Type B pancreatic cell (in vitro differentiated cells): ENCODE results near the gene FAM229B. TPM values are rescaled to one million over a fixed set of nuclear protein-coding genes. Genes with fewer than 3 reads are reported as not detected.
"Not testable (repeated sequence)": the region's sequence is repeated elsewhere in the genome, so short reads cannot be mapped to it uniquely, and the experiment has no call there.

Source experiments
- DNase-seq: peaks from one replicate; pipeline ENCODE4 v3.0.0; 2021; ENCODE audit warnings: mixed read lengths; ENCODE audit not compliant: unreplicated experiment; ENCODE audit errors: extremely low spot score
- H3K27ac Mint-ChIP-seq: 2 replicates; pipeline ENCODE4 v1.8.0; 2021; ENCODE audit warnings: mild to moderate bottlenecking, mixed read lengths
- H3K27me3 Mint-ChIP-seq: 2 replicates; pipeline ENCODE4 v1.8.0; 2021; ENCODE audit warnings: mixed read lengths
- H3K36me3 Mint-ChIP-seq: 2 replicates; pipeline ENCODE4 v1.8.0; 2021; ENCODE audit warnings: mixed read lengths
- H3K4me1 Mint-ChIP-seq: one replicate; pipeline ENCODE4 v1.8.0; 2021; ENCODE audit warnings: mixed read lengths; ENCODE audit not compliant: unreplicated experiment
- H3K4me3 Mint-ChIP-seq: 2 replicates; pipeline ENCODE4 v1.8.0; 2021; ENCODE audit warnings: mild to moderate bottlenecking, mixed read lengths
- H3K9me3 Mint-ChIP-seq: 2 replicates; pipeline ENCODE4 v1.8.0; 2021; ENCODE audit warnings: mixed read lengths
- total RNA-seq: library from RNA; stranded (reverse); gene quantifications from 2 replicates; pipeline ENCODE4 v1.2.1, GENCODE V29; 2021; ENCODE audit warnings: low replicate concordance
- TF ChIP-seq, protein P1 (sequence below): fragments of 200-600 bp; sonication (generic); conservative IDR thresholded peaks from 2 replicates; pipeline ENCODE4 v1.5.0; 2021; ENCODE audit warnings: antibody characterized with exemption, mild to moderate bottlenecking

The FAM229B gene
- total RNA-seq, 1 donor from 2014 or later = 29.8 TPM

- Mint-ChIP-seq H3K4me1 (no peaks in the 10 kb centered on the region), H3K4me3 (no peak overlapping the region), H3K36me3 (peaks cover 35% of the 10 kb centered on the region), H3K27me3 (no peaks in the 10 kb centered on the region), H3K9me3 (peaks cover 10% of the 10 kb centered on the region), H3K27ac (no peak overlapping the region)
- TF ChIP-seq, protein P1, sequence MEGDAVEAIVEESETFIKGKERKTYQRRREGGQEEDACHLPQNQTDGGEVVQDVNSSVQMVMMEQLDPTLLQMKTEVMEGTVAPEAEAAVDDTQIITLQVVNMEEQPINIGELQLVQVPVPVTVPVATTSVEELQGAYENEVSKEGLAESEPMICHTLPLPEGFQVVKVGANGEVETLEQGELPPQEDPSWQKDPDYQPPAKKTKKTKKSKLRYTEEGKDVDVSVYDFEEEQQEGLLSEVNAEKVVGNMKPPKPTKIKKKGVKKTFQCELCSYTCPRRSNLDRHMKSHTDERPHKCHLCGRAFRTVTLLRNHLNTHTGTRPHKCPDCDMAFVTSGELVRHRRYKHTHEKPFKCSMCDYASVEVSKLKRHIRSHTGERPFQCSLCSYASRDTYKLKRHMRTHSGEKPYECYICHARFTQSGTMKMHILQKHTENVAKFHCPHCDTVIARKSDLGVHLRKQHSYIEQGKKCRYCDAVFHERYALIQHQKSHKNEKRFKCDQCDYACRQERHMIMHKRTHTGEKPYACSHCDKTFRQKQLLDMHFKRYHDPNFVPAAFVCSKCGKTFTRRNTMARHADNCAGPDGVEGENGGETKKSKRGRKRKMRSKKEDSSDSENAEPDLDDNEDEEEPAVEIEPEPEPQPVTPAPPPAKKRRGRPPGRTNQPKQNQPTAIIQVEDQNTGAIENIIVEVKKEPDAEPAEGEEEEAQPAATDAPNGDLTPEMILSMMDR = no peak
- DNase-seq = no peak
Observed at GRCh38 chr6:112100561-112100960, 13.2 kb downstream of the FAM229B start.

DNA sequence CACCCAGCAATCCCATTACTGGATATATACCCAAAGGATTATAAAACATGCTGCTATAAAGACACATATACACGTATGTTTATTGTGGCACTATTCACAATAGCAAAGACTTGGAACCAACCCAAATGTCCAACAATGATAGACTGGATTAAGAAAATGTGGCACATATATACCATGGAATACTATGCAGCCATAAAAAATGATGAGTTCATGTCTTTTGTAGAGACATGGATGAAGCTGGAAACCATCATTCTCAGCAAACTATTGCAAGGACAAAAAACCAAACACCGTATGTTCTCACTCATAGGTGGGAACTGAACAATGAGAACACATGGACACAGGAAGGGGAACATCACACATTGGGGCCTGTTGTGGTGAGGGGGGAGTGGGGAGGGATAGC, 18.6 kb downstream of the FAM229B start:
- DNase-seq, H3K4me3 Mint-ChIP-seq, H3K27ac Mint-ChIP-seq, H3K4me1 Mint-ChIP-seq, H3K27me3 Mint-ChIP-seq: not testable (repeated sequence)
- H3K36me3 Mint-ChIP-seq = peaks cover 25% of the 10 kb centered on the region
- H3K9me3 Mint-ChIP-seq = peaks cover 10% of the 10 kb centered on the region

DNA sequence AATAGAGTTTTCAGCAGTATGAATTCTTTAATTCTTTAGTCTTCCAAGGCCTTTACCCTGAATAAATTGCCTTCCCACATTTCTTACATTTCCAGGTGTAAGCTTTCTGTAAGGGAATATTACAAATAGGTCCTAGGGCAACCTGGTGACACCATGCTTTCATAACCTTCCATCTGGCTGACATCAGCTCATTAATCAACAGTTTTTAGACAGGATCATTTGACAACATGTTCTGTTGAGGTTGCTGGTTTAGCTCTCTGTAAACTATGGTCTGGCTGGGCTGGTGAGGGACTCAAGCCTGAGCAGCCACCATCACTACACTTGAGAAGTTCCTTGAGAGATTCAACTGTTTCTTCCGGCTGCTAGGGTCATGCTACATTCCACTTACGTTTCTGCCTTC, 19.2 kb downstream of the FAM229B start:
- Mint-ChIP-seq H3K4me1 (peaks cover 6% of the 10 kb centered on the region), H3K9me3 (peaks cover 10% of the 10 kb centered on the region), H3K36me3 (peaks cover 20% of the 10 kb centered on the region), H3K27ac (no peak overlapping the region), H3K27me3 (no peaks in the 10 kb centered on the region), H3K4me3 (no peak overlapping the region)
- TF ChIP-seq, protein P1 = no peak
- DNase-seq = no peak

GRCh38 chr6:112109262-112109661, 21.9 kb downstream of the FAM229B start:
- H3K27ac Mint-ChIP-seq = no peak overlapping the region
- peaks cover 10% of the 10 kb centered on the region for H3K9me3 Mint-ChIP-seq
- peaks cover 16% of the 10 kb centered on the region for H3K36me3 Mint-ChIP-seq
- DNase-seq = no peak
- H3K4me3 Mint-ChIP-seq = no peak overlapping the region
- H3K27me3 Mint-ChIP-seq = no peaks in the 10 kb centered on the region
- TF ChIP-seq, protein P1 = no peak
- H3K4me1 Mint-ChIP-seq = peaks cover 6% of the 10 kb centered on the region

- Mint-ChIP-seq H3K4me3 (no peak overlapping the region), H3K36me3 (no peaks in the 10 kb centered on the region), H3K4me1 (peaks cover 6% of the 10 kb centered on the region), H3K27ac (no peak overlapping the region), H3K27me3 (no peaks in the 10 kb centered on the region), H3K9me3 (no peaks in the 10 kb centered on the region)
- TF ChIP-seq, protein P1 = no peak
- no peak for DNase-seq
Observed at GRCh38 chr6:112113431-112113830, 26.0 kb downstream of the FAM229B start.

DNA sequence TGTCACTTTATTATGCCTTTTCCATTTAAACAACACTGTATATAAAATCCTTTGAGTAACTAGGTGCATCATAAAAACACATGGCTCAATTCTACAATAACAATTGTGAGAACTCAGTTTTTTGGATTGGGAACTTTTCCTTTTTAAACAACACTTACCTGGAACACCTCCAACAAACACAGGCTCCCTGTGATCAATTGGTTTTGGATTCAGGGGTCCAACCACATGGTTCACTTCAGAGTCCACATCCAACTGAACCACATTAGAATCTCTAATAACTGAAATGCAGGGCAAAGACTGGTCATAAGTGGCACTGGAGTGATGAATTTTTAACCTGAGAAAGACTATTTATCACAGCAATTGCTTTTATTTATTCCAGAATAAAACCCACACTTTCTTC, 26.5 kb downstream of the FAM229B start:
- no peak for DNase-seq
- Mint-ChIP-seq H3K9me3 (no peaks in the 10 kb centered on the region), H3K4me1 (peaks cover 6% of the 10 kb centered on the region), H3K27ac (no peak overlapping the region), H3K36me3 (no peaks in the 10 kb centered on the region), H3K4me3 (no peak overlapping the region), H3K27me3 (no peaks in the 10 kb centered on the region)
- TF ChIP-seq, protein P1 = no peak
